ENCODE results near the gene AQP4. TPM values are rescaled to one million over a fixed set of nuclear protein-coding genes. Genes with fewer than 3 reads are reported as not detected.

The AQP4 gene, protein sequence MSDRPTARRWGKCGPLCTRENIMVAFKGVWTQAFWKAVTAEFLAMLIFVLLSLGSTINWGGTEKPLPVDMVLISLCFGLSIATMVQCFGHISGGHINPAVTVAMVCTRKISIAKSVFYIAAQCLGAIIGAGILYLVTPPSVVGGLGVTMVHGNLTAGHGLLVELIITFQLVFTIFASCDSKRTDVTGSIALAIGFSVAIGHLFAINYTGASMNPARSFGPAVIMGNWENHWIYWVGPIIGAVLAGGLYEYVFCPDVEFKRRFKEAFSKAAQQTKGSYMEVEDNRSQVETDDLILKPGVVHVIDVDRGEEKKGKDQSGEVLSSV
- 37.6 TPM for total RNA-seq

DNA sequence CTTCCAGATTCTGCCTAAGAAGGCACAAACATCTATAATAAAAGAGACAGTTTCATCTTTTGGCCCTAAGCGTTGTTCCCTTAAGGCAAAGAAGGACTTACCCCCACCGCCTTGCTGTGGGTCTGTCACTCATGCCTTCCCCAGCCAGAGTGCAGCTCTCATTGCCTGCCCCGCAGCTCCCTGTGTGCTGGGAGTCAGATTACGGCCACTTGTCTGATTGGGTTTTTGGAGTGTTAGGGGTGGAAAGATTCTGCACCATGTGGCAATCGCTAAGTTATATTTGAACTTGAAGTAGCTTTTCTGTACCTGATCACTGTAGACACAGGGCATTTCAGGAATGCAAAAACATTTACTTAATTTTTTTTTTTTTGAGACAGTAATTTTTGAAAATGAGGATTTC is at the start of gene AQP4:
Gene AQP4 (minus strand): TSS at position 151 of the 400 bp plus-strand sequence. CDS start 18 bp downstream, at position 133.
- DNase-seq, result peak; percentile 70

DNA sequence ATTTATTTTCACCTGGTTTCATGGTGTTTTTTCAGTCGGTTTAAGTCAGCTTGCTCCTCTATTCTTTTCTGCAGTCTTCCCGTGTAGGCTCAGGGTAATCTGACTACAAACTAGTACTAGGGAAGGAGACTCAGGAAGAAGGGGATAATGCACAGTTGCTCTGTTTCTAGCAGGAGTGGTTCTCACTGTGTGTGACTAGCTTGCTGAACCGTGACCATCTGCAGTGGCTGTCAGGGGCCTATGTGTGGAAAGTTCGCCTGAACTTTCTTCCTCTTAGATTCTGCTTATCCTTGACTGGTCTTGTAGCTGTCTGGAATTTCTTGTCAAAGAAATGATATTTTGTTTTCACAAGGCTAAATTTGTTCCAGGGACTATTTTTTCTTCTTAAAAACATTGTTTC is 46.3 kb upstream of the AQP4 start:
- peak; percentile 22 for DNase-seq

DNA sequence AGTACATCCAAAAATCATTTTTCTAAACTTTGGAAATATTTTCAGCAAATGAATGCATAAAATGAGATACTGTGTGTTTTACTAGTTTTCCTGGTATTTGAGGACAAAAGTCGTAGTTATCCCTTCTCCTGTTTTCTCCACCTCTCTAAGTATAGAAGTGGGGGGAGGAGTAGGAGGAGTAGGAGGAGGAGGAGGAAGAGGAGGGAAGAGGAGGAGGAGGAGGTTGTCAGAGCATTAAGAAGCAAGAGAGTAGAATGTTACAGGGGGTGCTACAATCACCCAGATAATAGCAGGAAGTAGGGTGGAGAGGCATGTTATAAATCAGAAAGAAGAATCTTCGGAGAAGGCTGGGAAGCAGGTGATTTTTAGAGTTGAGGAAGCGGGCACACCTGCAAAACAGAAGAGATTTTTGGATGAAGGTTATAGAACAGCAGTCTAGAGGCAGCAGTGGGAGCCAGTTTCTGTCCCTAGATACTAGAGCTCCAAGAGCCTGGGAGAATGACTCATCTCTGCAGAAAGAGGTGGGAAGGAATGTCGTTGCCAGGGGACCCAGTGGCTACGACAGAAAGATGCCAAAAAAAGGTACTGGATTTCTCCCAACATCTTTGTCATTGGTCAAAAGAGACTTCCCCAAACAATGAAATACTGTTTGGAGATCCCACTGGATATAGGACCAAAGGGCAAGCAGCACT is 44.2 kb upstream of the AQP4 start:
- no peak for DNase-seq

DNA sequence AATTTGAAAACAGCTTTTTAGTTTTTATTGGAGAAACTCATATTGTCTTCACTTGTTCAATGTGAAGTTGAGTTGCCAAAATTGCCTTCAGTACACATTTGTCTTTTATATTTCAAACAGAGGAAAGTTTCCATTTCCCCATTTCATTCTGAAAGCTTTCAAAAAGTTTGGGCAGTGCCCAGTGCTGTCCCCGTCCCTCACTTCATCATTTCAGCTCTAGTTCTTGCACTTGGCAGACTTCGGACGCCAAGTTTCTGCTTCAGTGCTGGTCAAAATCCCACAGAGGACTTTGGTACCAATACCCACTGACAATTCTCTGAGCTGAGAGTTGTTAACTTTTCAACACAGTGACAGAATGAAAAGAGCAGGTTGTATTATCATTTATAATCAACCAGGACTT is 43.4 kb upstream of the AQP4 start:
- DNase-seq, result no peak

DNA sequence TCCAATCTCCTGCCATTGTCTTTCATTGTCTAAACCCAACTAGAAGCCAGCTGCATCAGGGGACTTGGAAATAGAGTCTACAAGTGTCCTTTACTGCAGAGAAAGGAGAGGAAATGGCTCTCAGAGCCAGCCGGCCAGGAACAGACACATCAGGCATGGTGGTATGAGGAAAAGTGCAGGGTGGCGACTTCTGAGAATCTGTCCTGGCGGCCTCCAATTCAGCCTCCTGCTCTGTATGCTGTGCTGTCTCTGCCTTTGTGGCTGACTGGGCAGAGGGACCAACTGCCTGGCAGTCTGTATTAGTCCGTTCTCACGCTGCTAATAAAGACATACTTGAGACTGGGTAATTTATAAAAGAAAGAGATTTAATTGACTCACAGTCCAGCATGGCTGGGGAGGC is 36.8 kb upstream of the AQP4 start:
- no peak for DNase-seq

DNA sequence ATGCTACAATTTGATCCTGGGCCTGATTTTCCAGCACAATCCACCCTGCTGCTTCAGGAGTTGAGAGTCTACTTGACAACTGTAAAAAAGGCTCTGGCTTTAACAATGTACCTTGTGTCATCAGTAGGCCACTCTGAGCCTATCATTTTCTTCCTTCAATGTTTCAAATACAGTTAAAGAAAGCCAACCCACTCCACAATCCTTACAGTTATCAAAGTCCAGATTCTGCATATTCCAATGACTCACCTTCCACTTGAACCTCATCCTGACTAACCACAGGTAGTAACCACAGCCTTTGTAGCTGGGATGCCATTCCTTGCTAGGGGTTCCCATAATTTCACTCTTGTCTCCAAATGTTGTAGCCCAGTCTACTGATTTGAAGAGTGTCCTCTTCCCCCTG is 35.5 kb upstream of the AQP4 start:
- no peak for DNase-seq

DNA sequence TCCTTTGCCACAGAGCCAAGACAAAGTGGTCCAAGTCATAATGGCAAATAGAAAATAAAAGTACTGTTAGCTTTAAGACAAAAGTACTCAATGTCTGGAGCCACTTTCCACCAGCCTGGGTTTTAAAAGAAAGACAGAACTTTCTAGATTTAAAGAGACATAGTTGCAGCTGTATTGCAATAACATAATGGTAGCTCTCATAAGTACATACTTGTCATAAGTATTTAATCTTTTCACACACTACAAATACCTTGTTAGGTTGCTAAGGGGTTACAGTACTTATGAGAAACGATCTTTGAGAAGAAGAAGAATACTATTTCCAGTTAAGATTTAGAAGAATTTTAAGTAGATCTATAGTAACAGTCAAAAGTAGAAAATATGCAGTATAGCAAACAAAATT is 28.9 kb upstream of the AQP4 start:
- no peak for DNase-seq

DNA sequence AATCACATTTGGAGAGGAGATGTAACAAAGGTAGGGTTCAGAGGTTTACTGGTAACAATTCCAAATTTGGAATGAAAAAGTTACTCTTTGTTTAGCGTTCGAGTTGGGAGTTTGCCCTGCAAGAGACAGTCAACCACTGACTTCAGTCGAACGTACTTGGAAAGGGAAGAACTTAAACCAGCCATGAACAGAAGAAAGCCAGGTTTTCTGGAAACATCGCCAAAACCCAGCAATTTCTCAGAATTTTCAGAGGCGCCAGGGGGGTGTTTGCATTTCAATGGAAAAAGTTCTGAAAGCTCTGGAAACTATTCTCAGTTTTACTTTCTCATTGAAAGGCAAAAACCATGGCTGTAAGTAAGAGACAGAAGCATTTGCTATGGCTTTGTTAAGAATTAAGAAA is 28.5 kb upstream of the AQP4 start:
- DNase-seq, result peak; percentile 72

DNA sequence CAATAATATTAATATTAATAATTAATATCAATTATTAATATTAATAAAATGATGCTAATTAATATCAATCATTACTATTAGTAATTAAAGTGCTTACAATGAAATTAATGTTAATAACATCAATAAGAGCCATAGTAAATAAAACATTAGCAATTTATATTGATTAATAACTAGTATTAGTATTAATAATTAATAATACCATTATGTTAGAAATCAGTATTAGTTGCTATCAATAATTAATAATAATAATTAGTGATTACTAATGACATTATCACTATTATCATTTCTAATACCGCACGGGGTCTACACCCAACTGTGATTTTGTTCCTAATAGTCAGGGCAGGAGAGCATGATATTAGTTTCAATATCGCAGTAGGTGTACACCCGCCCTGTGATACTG is 22.8 kb upstream of the AQP4 start:
- DNase-seq, result no peak

DNA sequence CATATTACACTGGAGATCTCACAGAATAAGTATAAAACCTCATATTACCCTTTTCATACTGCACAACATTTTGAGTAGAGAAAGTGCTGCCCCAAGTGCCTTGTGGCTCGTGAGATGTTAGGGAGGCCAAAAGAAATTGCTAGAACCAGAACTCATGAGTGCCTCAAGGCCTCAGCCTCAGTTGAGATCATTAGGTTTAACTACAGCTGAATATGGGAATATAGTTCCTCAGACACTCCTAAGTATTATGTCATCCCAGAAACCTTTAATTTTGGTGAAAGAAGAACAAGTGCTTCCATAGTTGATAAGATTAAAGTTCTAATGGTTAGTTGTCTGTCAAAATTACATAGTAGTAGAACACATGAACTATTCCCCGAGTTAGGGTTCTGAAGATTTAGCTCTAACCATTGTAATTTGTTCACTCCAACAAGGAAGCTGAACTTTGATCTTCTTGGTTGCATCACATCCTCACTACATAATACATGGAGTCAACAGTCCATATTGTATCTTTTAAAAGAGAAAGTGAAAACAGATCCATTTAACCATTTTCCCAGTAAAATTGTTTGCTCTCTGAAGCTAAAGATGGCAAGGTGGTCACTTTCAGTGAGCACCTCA is 9.6 kb upstream of the AQP4 start:
- DNase-seq, result no peak

DNA sequence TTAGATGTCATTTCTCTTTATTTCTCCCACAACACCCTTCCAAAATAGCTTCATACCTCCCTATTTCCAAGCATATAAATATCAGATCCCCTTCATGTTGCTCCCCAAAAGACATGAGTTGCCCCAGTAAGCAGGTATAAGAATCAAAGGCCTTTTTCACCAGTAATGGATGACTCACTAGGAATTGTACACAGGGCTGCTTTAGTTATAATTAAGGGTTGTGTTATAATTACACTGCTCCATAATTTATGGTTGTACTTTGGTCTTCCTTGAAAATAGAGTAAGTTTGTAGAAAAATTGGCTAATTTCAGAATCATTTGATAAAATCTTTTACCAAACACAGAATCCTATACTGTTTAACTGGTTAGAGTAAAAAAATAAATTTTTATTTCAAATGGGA is 8.8 kb upstream of the AQP4 start:
- no peak for DNase-seq

DNA sequence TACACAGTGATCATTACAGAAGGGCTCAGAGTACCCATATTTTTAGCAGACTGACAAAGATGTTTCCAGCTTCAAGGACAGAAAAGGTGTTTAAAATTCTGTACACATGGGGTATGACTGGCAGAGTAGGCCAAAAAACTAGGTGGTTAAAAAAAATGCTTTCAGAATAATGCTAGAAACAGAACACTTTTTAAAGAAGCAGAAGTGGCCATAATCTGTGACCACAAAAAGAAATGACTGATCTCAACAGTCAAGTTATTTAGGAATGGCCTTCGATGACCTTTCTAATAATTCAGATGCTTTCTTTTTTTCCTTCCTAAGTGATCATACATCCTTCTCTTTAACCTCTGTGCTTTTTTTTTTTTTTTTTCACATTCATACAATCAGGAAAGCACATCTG is 4.1 kb upstream of the AQP4 start:
- DNase-seq, result no peak

DNA sequence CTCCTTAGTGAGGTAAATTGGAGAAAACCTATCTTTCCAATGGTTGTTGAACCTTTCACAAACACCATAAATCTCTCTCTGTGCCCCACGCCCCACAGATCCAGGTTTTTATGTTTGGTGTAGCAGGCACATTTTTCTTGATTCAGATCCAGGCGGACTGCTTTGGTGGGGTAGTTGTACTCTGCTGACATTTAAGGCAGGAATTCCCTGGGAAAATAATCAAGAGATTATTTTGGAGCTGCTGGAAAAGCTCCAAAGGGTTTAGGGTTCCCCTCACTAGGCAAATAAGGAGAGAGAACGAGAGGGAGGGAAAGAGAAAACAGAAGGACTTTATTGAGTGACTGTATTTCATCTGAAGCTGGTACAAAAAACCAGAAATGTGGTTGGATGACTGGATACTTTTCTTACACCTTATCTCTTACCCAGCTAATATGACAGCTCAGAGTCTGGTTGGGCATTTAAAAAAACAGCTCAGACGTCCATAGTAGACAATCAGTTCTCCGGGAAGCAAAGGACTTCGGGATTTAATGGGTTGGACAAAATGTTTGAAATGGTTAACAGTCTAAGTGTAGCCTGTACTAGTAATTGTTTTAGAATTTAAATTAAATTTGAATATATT is 3.6 kb upstream of the AQP4 start:
- DNase-seq, result peak; percentile 73

DNA sequence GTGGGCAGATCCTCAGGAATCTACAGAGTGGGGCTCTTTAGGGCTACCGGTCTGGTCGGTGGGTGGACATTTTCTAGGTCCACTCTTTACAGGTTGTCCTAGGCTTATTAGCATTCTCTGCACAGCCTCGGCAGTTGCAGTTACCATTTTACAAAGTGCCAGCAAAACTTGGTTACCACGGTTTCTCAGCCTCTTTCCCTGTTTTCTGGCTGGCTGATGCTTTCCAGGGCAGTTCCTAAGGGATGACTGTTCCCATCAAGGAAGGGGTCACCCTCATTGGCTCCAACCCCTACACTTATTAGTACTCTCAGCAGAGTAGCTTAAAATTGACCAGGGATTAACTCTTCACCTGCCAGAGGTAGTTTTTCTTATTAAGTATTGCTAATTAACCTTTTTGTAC is 2.0 kb upstream of the AQP4 start:
- no peak for DNase-seq

DNA sequence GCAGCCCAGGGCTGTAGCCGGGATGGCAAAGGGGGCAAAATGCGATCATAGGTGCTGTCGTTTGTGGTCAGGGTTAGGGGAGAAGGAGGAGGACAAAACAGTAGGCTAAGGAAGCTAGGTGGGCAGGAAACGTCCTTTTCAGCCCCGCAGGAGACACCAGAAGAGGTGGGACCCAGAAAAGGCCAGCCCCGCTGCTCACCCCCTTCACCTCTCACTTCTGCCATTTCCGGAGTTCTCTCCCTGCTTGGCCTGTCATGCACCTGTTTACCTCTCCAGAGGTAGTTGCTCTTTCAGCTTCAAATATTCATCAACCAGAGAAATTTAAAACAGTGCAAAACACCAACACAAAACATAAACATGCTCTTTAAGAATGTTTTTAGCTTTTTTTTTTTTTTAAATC is 849 bp downstream of the AQP4 start:
- DNase-seq, result no peak

DNA sequence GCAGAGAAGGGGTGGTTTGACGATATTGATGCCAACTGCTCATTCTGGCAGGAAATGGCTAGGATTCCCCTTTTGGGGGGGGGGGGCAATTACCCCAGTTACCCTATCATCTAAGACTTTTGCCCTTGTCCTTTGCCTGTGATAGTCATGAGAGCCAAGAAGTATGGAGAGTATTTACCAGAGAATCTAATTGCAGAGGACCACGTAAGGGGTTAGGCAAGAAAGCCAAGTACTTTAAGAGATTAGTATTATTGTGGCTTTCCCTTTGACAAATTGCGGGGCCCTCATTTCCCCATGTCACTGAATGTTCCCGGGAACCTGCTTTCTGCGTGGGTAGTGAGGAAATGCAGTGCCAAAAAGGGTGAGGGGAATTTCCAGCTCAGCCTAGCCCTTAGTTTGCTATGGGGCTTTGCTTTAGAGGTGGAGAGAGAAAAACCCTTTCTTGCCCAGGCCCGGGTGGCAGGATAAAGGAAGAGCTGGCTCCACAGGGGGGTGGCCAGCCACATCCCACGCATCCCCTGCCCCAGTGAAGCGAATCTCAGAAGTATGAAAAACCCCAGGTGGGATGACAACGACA is 1.5 kb downstream of the AQP4 start:
- peak; percentile 34 for DNase-seq

DNA sequence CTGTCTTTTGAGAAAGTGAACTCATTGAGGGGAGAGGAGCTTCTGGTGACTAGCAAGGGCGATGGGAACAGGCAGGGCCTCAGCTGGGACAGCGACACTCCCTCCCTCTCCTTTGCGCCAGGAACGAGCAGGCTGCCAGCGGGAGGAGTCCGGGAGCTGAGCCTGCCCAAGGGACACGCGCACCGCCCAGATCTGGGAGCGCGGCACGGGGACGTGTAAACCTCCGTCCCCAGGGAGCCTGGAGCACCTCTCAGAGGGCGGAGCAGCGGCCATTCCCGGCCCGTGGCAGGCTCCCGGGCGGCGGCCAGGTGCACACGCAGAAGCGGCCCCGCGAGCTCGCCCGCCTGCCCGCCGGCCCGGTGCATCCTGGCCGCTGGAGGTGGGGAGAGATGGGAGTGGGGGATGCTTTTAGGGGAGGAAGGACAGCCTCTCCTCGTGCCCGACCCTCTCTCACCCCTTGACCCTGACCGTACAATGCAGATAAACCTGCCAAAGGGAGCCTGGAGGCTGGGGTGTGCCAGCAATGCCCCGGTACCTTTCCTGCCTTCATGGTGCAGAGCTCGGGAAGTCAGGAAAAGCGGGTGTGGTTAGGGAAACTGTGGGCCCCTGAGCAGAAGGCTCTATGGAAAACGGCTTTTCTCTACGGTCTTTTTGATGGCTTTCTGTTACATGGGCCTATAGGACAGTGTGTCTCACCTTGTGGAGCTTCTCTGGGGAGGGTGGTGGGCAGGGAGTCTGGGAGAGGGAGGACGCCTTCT is 2.2 kb downstream of the AQP4 start:
- peak; percentile 70 for DNase-seq

DNA sequence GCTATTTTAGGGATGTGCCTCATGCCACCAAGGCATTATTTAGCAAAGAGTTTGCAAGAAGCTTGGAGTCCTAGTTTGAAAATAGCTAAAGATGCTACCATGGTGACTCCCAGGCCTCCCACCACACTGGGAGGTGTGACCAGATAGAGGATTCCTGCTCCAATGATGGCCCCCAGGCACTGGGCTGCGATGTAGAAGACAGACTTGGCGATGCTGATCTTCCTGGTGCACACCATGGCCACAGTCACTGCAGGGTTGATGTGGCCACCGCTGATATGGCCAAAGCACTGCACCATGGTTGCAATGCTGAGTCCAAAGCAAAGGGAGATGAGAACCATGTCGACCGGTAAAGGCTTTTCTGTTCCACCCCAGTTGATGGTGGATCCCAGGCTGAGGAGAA is 3.4 kb downstream of the AQP4 start:
- DNase-seq, result no peak

DNA sequence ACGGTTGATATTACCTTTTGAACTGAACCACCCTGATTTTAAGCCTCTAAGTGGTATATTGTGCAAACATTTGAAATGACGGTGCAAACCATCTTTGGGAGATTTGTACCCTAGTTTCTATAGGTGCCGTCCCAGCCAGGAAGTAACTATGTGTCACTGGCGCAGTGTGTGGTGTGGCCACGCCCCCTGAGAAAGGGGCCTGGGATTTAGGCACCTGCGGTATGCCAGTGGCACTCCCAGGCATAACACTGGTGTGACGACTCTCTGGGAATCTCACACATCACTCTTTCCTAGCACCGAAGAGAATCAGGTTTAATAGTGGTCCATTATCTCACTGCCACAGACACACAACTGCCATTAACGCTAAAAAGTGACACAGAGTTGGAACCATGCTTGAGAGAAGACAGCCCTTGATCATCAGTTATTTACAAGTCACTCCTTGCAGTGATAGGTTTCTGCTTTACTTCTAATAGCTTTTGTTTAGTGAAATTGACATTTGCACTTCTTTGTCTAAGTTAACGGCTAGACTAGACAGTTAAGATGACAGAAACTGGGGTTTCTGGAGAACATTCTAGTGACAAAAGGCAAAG is 11.1 kb downstream of the AQP4 start:
- peak; percentile 10 for DNase-seq

DNA sequence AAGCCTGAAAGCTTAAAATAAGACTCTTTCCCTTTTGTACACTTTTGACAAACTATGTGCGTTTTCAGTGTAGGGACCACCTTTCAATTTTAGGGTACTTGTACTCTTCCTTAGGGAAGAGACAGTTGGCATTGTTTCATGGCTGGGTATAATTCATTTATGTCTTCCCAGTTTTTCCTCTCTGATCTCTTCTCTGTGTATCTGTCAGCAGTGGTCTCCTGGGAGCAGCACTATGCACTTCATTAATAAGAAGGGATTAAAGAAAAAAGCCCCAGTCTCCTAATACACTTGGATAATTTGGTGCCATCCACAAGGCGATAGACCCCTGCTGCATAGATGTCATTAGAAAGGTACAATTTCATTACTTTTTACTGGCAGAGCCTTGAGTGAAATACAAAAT is 12.1 kb downstream of the AQP4 start:
- DNase-seq, result no peak

DNA sequence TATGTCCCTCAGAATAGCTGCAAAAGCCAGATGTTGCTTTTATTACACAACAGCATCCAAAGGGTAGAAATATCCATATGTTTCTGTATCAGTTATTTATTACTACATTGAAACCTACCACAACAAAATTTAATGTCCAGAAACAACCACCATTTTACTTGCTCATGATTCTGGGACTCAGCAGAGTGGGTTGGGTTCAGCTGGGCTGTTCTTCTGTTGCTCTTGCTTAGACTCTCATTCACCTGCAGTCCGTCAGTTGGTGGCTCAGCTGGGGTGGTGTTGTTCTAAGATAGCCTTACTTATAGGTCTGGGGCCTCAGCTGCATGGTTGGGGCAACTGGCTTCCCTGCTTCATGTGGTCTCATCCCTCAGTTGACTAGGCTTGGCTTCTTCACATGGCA is 21.7 kb downstream of the AQP4 start:
- DNase-seq, result no peak

DNA sequence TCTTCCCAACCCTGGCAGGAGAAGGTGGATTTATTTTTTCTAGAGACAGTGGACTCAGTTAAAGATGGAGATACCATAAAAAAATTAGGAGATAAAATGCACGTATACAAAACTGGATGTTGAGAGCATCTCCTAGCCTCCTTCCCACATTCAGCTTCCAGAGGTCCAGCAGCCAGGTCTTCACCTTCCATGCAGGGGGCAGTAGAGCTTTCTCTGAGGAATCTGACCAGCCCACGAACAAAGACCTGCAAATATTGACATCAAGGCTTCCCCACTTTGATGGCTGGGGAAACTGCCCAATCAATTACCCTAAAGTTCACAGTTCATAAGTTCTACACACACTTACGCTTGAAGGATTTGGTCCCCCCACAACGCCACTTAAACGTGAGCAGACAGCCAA is 24.5 kb downstream of the AQP4 start:
- no peak for DNase-seq

All from tongue (tissue), 2 donors.